Panc1 (cell line): Measurements from ENCODE around the gene SOWAHB. TPM values are rescaled to one million over a fixed set of nuclear protein-coding genes. Genes with fewer than 3 reads are reported as not detected.

Experiments used
- ATAC-seq: fragments of 200-7000 bp; cut with Tn5 transposase; 2 replicates; pipeline ENCODE4 v1.9.1; 2020; ENCODE audit warnings: mild to moderate bottlenecking, moderate library complexity
- BruUV-seq: library from RNA; stranded (reverse); fragments of 400-500 nt; replicated peaks from 2 replicates; lab custom pipeline; 2021; lab: Mats Ljungman, UMichigan
- CTCF ChIA-PET: fragments of 300-600 bp; sonication (Branson Sonifier 250); formaldehyde crosslinking; loops from one replicate; lab custom pipeline; 2022; ENCODE audit warnings: antibody characterized with exemption; lab: Charles Lee
- POLR2A ChIA-PET: fragments of 300-600 bp; sonication (Branson Sonifier 250); formaldehyde crosslinking; loops from one replicate; lab custom pipeline; 2022; ENCODE audit warnings: antibody characterized with exemption; lab: Charles Lee
- DNase-seq: peaks from one replicate; pipeline ENCODE4 v3.0.0-alpha.2; 2010; ENCODE audit warnings: low read depth, low spot score
- H3K27ac ChIP-seq: 2 replicates; pipeline ENCODE4 v1.5.1; 2011; ENCODE audit warnings: mild to moderate bottlenecking, low read length, inconsistent platforms
- H3K27me3 ChIP-seq: fragments of 200-500 bp; sonication (Bioruptor generic); 2 replicates; pipeline ENCODE4 v1.6.0; 2014; ENCODE audit warnings: low read length, inconsistent platforms; ENCODE audit not compliant: control insufficient read depth, insufficient read depth
- H3K36me3 ChIP-seq: fragments of 200-500 bp; sonication (Bioruptor generic); 2 replicates; pipeline ENCODE4 v1.5.1; 2014; ENCODE audit warnings: inconsistent platforms, mild to moderate bottlenecking, low read length, moderate library complexity; ENCODE audit not compliant: control insufficient read depth, insufficient read depth
- H3K4me1 ChIP-seq: 2 replicates; pipeline ENCODE4 v1.5.1; 2011; ENCODE audit warnings: inconsistent platforms, mild to moderate bottlenecking, low read length, moderate library complexity; ENCODE audit not compliant: control insufficient read depth, insufficient read depth
- H3K4me3 ChIP-seq, 2 experiments: 2 replicates each; pipeline ENCODE4 v1.5.1; 2011 to 2012; ENCODE audit warnings: low read depth in 2 of 2, low read length in 2 of 2, mild to moderate bottlenecking in 2 of 2, inconsistent platforms in 1 of 2, moderate library complexity in 1 of 2
- H3K9me3 ChIP-seq: fragments of 200-500 bp; sonication (Bioruptor generic); 2 replicates; pipeline ENCODE4 v1.5.1; 2014; ENCODE audit warnings: low read depth, mild to moderate bottlenecking, inconsistent platforms, low read length, moderate library complexity; ENCODE audit not compliant: control insufficient read depth, insufficient read depth
- POLR2AphosphoS5 ChIP-seq: IDR thresholded peaks from 2 replicates; pipeline ENCODE4 v1.6.1; 2012; ENCODE audit warnings: mild to moderate bottlenecking, low read depth, low read length, moderate library complexity
- SIN3A ChIP-seq: IDR thresholded peaks from 2 replicates; pipeline ENCODE4 v1.6.1; 2012; ENCODE audit warnings: low read depth, mild to moderate bottlenecking, low read length, moderate library complexity, borderline replicate concordance; ENCODE audit not compliant: insufficient read depth
- TCF7L2 ChIP-seq: IDR thresholded peaks from 2 replicates; pipeline ENCODE4 v1.6.1; 2011; ENCODE audit warnings: mild to moderate bottlenecking, low read depth, low read length, inconsistent platforms
- in situ Hi-C: cut with HindIII; loops from 2 replicates; pipeline ENCODE4 v1.10.0; 2016; ENCODE audit warnings: low sequenced_read_pairs, low pct_unique_long_range_greater_than_20kb
- intact Hi-C: fragments of 100-400 bp; cut with micrococcal nuclease; formaldehyde crosslinking; loops from one replicate; pipeline ENCODE4 v1.10.0; 2022; ENCODE audit not compliant: unreplicated experiment
- total RNA-seq: library from RNA; stranded (reverse); gene quantifications from one replicate; pipeline ENCODE4 v1.2.1, GENCODE V29; 2021; ENCODE audit not compliant: unreplicated experiment
- TF ChIP-seq, protein P1 (sequence below), 2 experiments: IDR thresholded peaks; 2 replicates each; pipeline ENCODE4 v1.6.1; 2011 to 2012; ENCODE audit warnings: low read depth in 2 of 2, control low read depth in 1 of 2, low read length in 1 of 2, mild to moderate bottlenecking in 1 of 2, moderate library complexity in 1 of 2; ENCODE audit not compliant: insufficient read depth in 1 of 2
- TF ChIP-seq, protein P2 (sequence below): fragments of 450-650 bp; IDR thresholded peaks from 2 replicates; pipeline ENCODE4 v1.5.1; 2017; ENCODE audit warnings: mild to moderate bottlenecking

The SOWAHB gene
- total RNA-seq, 1 experiment from 2014 or later: 4.0 TPM

DNA sequence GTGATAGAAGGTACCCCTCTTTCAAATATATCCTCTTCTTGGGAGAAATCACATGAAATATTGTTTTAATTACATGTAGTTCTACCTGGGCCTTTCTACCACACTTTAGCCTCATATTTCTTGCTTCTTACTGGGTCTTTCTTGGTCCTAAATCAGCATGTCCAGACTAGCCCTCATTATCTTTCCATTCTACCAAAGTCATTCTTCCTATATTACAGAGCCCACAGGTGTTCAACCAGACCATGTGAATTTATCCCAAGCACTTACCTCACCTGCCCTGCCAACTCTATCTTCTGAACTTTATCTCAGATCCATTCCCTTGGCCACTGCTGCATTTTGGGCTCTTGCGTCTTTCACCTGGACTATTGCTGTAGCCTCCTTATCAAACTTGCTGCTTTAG lies 11.8 kb upstream of the SOWAHB start:
- TF ChIP-seq POLR2AphosphoS5 (no peak), SIN3A (no peak), TCF7L2 (no peak)
- TF ChIP-seq, protein P1, sequence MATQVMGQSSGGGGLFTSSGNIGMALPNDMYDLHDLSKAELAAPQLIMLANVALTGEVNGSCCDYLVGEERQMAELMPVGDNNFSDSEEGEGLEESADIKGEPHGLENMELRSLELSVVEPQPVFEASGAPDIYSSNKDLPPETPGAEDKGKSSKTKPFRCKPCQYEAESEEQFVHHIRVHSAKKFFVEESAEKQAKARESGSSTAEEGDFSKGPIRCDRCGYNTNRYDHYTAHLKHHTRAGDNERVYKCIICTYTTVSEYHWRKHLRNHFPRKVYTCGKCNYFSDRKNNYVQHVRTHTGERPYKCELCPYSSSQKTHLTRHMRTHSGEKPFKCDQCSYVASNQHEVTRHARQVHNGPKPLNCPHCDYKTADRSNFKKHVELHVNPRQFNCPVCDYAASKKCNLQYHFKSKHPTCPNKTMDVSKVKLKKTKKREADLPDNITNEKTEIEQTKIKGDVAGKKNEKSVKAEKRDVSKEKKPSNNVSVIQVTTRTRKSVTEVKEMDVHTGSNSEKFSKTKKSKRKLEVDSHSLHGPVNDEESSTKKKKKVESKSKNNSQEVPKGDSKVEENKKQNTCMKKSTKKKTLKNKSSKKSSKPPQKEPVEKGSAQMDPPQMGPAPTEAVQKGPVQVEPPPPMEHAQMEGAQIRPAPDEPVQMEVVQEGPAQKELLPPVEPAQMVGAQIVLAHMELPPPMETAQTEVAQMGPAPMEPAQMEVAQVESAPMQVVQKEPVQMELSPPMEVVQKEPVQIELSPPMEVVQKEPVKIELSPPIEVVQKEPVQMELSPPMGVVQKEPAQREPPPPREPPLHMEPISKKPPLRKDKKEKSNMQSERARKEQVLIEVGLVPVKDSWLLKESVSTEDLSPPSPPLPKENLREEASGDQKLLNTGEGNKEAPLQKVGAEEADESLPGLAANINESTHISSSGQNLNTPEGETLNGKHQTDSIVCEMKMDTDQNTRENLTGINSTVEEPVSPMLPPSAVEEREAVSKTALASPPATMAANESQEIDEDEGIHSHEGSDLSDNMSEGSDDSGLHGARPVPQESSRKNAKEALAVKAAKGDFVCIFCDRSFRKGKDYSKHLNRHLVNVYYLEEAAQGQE (IDR thresholded peaks at IDR 0.05; ENCODE audit: insufficient read depth in 1 of 2, low read depth in 2 of 2, low read length in 1 of 2): no peak
- TF ChIP-seq, protein P2, sequence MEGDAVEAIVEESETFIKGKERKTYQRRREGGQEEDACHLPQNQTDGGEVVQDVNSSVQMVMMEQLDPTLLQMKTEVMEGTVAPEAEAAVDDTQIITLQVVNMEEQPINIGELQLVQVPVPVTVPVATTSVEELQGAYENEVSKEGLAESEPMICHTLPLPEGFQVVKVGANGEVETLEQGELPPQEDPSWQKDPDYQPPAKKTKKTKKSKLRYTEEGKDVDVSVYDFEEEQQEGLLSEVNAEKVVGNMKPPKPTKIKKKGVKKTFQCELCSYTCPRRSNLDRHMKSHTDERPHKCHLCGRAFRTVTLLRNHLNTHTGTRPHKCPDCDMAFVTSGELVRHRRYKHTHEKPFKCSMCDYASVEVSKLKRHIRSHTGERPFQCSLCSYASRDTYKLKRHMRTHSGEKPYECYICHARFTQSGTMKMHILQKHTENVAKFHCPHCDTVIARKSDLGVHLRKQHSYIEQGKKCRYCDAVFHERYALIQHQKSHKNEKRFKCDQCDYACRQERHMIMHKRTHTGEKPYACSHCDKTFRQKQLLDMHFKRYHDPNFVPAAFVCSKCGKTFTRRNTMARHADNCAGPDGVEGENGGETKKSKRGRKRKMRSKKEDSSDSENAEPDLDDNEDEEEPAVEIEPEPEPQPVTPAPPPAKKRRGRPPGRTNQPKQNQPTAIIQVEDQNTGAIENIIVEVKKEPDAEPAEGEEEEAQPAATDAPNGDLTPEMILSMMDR: no peak
- in situ Hi-C loops: no loop called here
- no peaks in the 10 kb centered on the region for H3K36me3 ChIP-seq
- no peaks in the 10 kb centered on the region for H3K27me3 ChIP-seq
- no peak overlapping the region for H3K27ac ChIP-seq
- no peak for DNase-seq
- ATAC-seq: no peak
- H3K4me1 ChIP-seq: no peaks in the 10 kb centered on the region
- H3K9me3 ChIP-seq: no peaks in the 10 kb centered on the region
- H3K4me3 ChIP-seq: no peak overlapping the region
- POLR2A ChIA-PET: no interaction called here
- intact Hi-C loops: no loop called here
- CTCF ChIA-PET: no interaction called here
- BruUV-seq: no TSS peak

DNA sequence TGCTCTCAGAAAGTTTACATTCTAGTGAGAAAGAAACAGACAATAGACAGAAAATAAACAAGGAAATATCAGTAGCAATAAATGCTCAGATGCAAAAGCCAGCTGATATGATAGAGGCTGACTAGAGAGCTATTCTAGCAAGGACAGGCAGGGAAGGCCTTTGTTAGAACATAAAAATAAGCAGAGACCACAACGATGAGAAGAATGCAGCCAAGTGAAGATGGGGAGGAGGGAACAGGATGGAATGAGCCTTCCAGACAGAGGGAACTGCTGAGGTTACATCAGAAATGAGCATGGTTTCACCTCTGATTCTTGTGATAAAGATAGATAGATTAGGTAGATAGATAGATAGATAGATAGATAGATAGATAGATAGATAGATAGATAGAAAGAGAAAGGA lies 7.6 kb upstream of the SOWAHB start:
- ChIA-PET POLR2A (no interaction called here), CTCF (no interaction called here)
- no peak overlapping the region for H3K4me3 ChIP-seq
- no TSS peak for BruUV-seq
- no peaks in the 10 kb centered on the region for H3K27me3 ChIP-seq
- in situ Hi-C loops (no loop called here), intact Hi-C loops (no loop called here)
- no peaks in the 10 kb centered on the region for H3K9me3 ChIP-seq
- no peak for TF ChIP-seq SIN3A
- no peak for TF ChIP-seq POLR2AphosphoS5
- TF ChIP-seq, protein P2: no peak
- TF ChIP-seq TCF7L2: no peak
- TF ChIP-seq, protein P1 (IDR thresholded peaks at IDR 0.05; ENCODE audit: insufficient read depth in 1 of 2, low read depth in 2 of 2, low read length in 1 of 2): no peak
- no peak overlapping the region for H3K27ac ChIP-seq
- H3K4me1 ChIP-seq: no peaks in the 10 kb centered on the region
- no peak for ATAC-seq
- no peaks in the 10 kb centered on the region for H3K36me3 ChIP-seq
- DNase-seq: no peak
